Measurements from ENCODE around the gene LKAAEAR1.

Gene LKAAEAR1

DNA sequence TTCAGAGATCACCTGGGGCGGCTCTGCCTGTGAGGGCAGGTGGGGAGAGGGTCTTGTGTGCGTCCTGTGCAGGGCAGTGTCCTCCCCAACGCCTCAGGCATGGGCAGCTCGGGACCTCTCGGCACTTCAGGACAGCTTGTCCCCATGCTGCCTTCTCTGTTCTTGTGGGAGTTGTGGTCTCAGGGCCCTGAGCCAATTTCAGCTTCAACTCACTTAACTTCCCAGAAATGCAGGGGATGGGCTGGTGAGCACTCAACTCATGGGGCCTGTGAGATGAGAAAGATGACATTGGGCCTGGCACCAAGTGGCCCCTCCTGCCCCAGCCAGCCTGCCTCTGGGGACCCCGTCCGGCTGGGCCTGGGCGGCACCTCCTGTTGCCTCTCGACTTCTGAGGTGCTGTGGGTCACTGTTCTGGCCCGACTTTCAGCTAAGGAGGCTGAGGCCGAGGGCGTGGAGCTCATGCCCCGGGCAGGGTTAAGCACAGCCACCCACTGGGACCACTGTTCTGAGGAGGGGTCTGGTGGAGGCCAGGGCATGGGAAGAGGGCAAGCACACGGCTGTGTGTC lies 11.6 kb downstream of the LKAAEAR1 start:
- POLR2A ChIA-PET, result no interaction called here

GRCh38 chr20:64071341-64072332 lies 12.6 kb downstream of the LKAAEAR1 start:
- ChIA-PET CTCF (interaction anchor here (0.7 to 1.5 kb wide), 2 partner anchors 33 to 98 kb away, joined by 3 to 4 read pairs; no protein-coding TSS in a partner anchor), POLR2A (no interaction called here)
- DNase-seq (ENCODE audit: extremely low spot score), result no peak
- TF ChIP-seq, protein P1, sequence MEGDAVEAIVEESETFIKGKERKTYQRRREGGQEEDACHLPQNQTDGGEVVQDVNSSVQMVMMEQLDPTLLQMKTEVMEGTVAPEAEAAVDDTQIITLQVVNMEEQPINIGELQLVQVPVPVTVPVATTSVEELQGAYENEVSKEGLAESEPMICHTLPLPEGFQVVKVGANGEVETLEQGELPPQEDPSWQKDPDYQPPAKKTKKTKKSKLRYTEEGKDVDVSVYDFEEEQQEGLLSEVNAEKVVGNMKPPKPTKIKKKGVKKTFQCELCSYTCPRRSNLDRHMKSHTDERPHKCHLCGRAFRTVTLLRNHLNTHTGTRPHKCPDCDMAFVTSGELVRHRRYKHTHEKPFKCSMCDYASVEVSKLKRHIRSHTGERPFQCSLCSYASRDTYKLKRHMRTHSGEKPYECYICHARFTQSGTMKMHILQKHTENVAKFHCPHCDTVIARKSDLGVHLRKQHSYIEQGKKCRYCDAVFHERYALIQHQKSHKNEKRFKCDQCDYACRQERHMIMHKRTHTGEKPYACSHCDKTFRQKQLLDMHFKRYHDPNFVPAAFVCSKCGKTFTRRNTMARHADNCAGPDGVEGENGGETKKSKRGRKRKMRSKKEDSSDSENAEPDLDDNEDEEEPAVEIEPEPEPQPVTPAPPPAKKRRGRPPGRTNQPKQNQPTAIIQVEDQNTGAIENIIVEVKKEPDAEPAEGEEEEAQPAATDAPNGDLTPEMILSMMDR (IDR thresholded peaks at IDR 0.05; ENCODE audit: control extremely low read depth, extremely low read depth, low read depth, missing control alignments), result no peak

More for the DNA sequence above, 11.6 kb downstream of the LKAAEAR1 start:
- CTCF ChIA-PET, result no interaction called here
- TF ChIP-seq, protein P1 (IDR thresholded peaks at IDR 0.05; ENCODE audit: control extremely low read depth, extremely low read depth, low read depth, missing control alignments), result no peak
- DNase-seq (ENCODE audit: extremely low spot score), result no peak

DNA sequence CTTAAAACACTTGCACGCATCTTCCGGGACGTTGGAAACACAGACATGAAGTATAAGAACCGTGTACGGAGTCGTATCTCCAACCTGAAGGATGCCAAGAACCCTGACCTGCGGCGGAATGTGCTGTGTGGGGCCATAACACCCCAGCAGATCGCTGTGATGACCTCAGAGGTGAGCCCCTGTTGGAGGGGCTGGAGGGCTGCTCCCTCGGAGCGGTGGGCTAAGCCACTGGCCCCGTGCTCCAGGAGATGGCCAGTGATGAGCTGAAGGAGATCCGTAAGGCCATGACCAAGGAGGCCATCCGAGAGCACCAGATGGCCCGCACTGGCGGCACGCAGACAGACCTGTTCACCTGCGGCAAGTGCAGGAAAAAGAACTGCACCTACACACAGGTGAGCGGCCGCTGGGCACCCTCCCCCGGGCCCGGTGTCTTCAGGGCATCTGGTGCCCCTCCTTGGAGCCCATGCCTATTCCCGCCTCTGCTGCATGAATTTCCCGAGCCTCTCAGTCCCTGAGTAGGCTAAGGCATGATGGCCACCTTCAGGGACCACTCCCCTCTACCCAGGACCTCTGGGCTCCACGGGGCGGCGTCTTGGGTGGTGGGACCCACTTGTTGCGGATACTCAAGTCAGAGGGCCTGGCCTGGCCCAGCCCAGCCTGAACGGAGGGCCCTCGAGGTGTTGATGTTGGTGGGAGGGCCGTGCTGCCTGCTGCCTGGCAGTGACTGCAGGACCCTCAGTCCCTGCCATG lies 13.8 kb downstream of the LKAAEAR1 start:
- ChIA-PET POLR2A (no interaction called here), CTCF (interaction anchor here (0.9 to 2.2 kb wide), 10 partner anchors 8 to 532 kb away, joined by 3 to 17 read pairs (median 4); partner anchors contain the start of genes OPRL1 and RGS19)
- TF ChIP-seq, protein P1 (IDR thresholded peaks at IDR 0.05; ENCODE audit: control extremely low read depth, extremely low read depth, low read depth, missing control alignments), result no peak
- no peak for DNase-seq (ENCODE audit: extremely low spot score)

- CTCF ChIA-PET, result interaction anchor here (0.9 to 2.2 kb wide), 11 partner anchors 9 to 531 kb away, joined by 3 to 17 read pairs (median 3); partner anchors contain the start of genes OPRL1 and RGS19
- TF ChIP-seq, protein P1 (IDR thresholded peaks at IDR 0.05; ENCODE audit: control extremely low read depth, extremely low read depth, low read depth, missing control alignments), result peak; percentile 71
- POLR2A ChIA-PET, result no interaction called here
- DNase-seq (ENCODE audit: extremely low spot score), result peak; percentile 59
Observed at GRCh38 chr20:64069614-64070243, 14.5 kb downstream of the LKAAEAR1 start.

DNA sequence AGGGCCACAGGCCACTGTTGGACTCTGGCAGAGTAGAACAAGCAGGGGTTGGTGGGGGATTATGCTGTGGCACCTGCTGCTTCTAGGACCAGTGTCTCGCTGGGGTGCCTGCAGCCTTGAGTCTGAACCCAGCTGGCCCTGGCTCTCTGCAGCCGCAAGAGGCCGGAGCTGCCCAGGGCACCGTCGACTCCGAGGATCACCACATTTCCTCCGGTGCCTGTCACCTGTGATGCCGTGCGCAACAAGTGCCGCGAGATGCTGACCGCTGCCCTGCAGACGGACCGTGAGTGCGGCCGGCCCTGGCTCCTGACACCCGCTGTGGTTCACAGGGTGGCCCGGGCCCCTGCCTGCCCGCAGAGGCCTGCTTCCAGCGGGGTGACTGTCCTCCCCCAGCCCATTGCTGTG lies 15.0 kb downstream of the LKAAEAR1 start:
- ChIA-PET CTCF (interaction anchor here (1.0 to 2.2 kb wide), 10 partner anchors 9 to 531 kb away, joined by 3 to 17 read pairs (median 3); partner anchors contain the start of genes OPRL1 and RGS19), POLR2A (no interaction called here)
- TF ChIP-seq, protein P1 (IDR thresholded peaks at IDR 0.05; ENCODE audit: control extremely low read depth, extremely low read depth, low read depth, missing control alignments), result no peak
- DNase-seq (ENCODE audit: extremely low spot score), result no peak

Data from GM10248 (cell line).